Stimulated activated CD8-positive, alpha-beta memory T cell treated with anti-CD3 and anti-CD28 coated beads, Interleukin-4, amount 100 ng/mL, for 4 hours (primary cell): ENCODE results near the gene GAB2.
"Not testable (repeated sequence)": the region's sequence is repeated elsewhere in the genome, so short reads cannot be mapped to it uniquely, and the experiment has no call there.

ENCODE experiments used
- DNase-seq, 2 donors: peaks; one replicate each; pipeline ENCODE4 v3.0.0-alpha.2; 2020; ENCODE audit warnings: low read depth in 2 of 2, low spot score in 1 of 2

GAB2 gene

GRCh38 chr11:78190374-78190773, 227.2 kb downstream of the GAB2 start:
- DNase-seq = no peak

GRCh38 chr11:78189851-78190250, 227.8 kb downstream of the GAB2 start:
- no peak for DNase-seq

DNA sequence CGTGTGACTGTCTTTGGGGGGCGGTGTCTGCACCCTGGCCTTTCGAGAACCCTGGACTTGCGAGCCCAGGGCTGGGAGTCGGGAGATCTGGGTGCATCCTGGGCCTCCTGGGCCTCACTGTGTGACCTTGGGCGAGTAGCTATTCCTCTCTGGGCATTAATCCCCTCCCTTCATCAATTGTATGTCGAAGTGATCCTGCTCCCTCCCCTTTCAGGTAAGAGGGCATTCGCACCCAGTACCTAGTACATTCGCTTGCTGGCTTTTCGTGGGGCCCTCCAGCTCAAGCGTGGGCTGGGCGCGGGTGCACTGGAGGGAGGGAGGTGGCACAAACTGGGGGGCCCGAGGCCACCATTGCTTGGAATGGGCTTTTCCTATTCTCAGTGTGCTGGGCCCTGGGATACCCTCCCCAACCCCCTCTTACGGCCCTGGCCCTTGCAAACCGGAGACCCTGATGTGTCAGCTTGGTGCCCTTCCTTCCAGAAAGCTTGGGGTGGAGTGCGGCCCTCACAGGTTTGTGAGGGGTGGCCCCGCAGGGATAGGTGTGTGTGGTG, 228.4 kb downstream of the GAB2 start:
- no peak for DNase-seq

DNA sequence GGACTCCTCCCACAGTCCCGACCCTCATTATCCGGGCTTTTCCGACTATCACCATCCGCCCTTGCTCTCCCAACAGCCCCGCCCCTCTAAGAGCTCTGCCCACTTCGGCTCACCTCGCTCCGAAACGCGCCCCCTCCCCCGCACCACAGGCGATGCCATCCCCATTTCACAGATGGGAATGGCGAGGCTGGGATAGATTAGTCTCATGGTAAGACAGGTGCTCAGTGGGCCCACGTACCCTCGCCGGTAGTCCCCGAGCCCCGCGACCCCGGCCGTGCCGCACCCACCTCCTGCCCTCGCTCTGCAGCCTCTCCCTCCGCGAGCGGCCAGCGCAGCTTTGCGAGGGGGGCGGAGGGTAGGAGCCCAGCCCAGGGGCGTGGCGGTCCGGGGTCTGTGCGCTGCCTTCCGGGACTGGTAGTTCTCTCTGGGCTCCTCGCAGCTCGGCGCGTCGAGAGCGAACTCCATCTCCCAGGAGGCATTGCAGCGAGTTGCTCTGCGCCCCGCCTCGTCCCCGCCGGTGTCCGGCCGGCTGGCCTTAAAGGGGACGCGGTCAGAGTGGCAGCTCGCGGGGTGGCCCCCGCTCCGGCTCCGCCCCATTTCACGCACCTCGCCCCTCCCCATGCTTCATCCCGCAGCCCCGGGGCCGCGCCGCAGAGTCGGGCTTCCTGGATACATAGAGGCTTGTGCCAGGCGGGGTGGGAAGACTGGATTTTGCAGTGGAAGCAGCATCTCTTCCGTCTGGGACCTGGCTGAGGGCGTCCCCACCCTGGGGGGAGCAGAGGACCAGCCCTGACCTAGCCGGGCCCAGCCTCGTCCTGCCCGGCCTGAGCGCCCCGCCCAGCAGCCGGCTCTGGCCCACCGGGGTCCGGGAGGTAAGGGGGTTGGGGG, 229.1 kb downstream of the GAB2 start, which contains the start of the genes KCTD21 and USP35:
KCTD21 (minus strand) TSS at position 341 of the 888 bp plus-strand sequence. CDS start 14,072 bp downstream, outside the sequence.
USP35 (plus strand) TSS at position 634 of the 888 bp plus-strand sequence. CDS start 7,327 bp downstream, outside the sequence.
- DNase-seq = peak; percentile 74 to 89

- DNase-seq = peak; percentile 65 to 78
These were observed 230.0 kb downstream of the GAB2 start for GRCh38 chr11:78187366-78188285.

- DNase-seq = no peak
These were observed 236.4 kb downstream of the GAB2 start for GRCh38 chr11:78181185-78181584.

DNA sequence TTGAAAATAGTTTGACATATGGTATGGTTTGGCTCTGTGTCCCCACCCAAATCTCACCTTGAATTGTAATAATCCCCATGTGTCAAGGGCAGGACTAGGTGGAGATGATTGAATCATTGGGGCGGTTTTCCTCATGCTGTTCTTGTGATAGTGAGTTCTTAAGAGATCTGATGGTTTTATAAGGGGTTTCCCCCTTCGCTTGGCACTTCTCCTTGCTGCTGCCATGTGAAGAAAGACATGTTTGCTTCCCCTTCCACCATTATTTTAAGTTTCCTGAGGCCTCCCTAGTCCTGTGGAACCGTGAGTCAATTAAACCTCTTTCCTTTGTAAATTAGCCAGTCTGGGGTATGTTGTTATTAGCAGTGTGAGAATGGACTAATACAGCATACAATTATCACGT, 236.9 kb downstream of the GAB2 start:
- DNase-seq = no peak

GRCh38 chr11:78179459-78180071, 238.1 kb downstream of the GAB2 start:
- no peak for DNase-seq

- no peak for DNase-seq
These were observed 240.4 kb downstream of the GAB2 start for GRCh38 chr11:78177216-78177615.

- DNase-seq = no peak
These were observed 240.9 kb downstream of the GAB2 start for GRCh38 chr11:78176605-78177141.

GRCh38 chr11:78175862-78176261, 241.8 kb downstream of the GAB2 start:
- DNase-seq = not testable (repeated sequence)

GRCh38 chr11:78171951-78172350, 245.7 kb downstream of the GAB2 start:
- DNase-seq = no peak

DNA sequence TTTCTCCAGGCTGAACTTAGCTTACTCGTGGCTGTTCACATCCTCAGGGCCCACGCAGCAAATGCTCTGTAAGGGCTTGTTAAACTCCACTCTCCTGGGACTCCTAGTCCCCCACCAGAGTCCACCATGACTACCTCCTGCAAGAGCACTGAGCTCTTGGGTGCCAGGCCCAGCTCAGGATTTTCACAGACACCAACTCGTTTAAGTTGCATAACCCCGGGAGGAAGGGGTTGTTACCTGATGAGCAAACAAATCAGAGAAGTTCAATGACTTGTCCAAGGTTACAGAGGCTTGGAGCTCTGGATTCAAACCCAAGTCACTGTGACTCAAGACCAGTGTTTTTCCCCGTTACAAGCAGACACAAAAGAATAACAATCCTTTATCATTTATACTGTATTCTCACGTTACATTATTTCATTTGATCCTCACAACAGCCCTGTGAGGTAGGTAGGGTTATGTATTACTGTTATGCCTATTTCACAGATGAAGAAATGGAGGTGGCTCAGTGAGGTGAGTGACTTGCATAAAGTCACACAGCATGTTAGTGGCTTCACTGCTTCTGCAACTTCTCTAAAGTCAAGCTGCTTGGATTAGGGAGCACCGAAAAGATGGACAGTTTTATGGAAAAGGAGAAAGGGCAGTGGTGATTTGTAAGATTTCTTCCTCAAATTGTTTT, 246.6 kb downstream of the GAB2 start:
- no peak for DNase-seq

GRCh38 chr11:78170413-78170812, 247.2 kb downstream of the GAB2 start:
- no peak for DNase-seq

- DNase-seq = no peak
These were observed 248.8 kb downstream of the GAB2 start for GRCh38 chr11:78168539-78169477.

DNA sequence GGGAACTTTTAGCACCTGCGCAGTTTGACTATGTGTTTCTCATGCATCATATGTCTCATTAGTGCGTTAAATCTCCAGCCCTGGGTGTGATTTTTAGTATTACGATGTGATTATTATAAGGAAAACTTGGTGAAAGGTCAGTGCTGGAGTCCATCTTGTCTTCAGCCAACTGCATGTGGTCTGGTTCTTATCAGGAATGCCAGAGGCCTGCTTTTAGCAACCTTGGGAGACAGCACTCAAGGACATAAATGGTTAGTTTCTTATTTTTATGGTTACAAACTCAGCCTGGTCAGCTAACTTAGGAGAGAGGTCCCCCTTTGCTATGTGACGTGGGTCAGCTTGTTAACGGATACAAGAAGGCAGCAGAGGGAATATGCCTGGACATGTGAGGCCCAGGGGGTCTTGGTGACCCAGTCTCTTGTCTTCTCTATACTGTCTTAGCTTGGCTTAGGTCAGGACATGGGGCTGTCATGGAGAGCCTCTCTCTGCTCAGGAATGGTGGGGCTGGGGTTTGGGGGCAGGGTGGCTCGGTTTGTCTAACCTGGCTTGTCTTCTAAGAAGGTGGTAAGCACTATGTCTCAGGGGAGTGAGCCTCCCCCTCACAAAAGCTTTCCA, 250.7 kb downstream of the GAB2 start:
- no peak for DNase-seq
